GM19468 (cell line): Measurements from ENCODE around the gene AREL1.

Experiments used
- ATAC-seq: cut with Tn5 transposase; IDR thresholded peaks from one replicate; pipeline ENCODE4 v1.9.1; 2021; ENCODE audit warnings: mild to moderate bottlenecking, moderate library complexity, moderate number of reproducible peaks; ENCODE audit not compliant: unreplicated experiment; ENCODE audit errors: extremely low read depth

Gene AREL1

GRCh38 chr14:74615735-74616134 lies 97.1 kb downstream of the AREL1 start:
- no peak for ATAC-seq

- no peak for ATAC-seq
Measured at GRCh38 chr14:74614508-74615495, 98.1 kb downstream of the AREL1 start.

GRCh38 chr14:74613211-74613914 lies 99.5 kb downstream of the AREL1 start:
- ATAC-seq, result no peak

GRCh38 chr14:74612350-74613021 lies 100.4 kb downstream of the AREL1 start:
- ATAC-seq, result peak; percentile 36

GRCh38 chr14:74611650-74612349 lies 101.1 kb downstream of the AREL1 start, which contains the start of gene LTBP2:
Gene LTBP2 (minus strand): TSS chr14:74612237. CDS start chr14:74611944, 293 bp downstream.
- ATAC-seq, result no peak
